HepG2 (cell line): ENCODE results near the gene HERC5. TPM values are rescaled to one million over a fixed set of nuclear protein-coding genes. Genes with fewer than 3 reads are reported as not detected.

Experiments
- ATAC-seq: fragments of 200-7000 bp; cut with Tn5 transposase; 3 replicates; pipeline ENCODE4 v1.9.1; 2020; ENCODE audit warnings: mild to moderate bottlenecking, moderate library complexity
- BruUV-seq: library from RNA; stranded (reverse); fragments of 400-500 nt; replicated peaks from 2 replicates; lab custom pipeline; 2021; lab: Mats Ljungman, UMichigan
- CTCF ChIA-PET: fragments of 300-600 bp; formaldehyde crosslinking; extraction: SDS; loops from one replicate; lab custom pipeline; 2021; ENCODE audit warnings: low total read pairs, inconsistent platforms, low intra/inter-chr PET ratio; lab: Yijun Ruan, JAX
- POLR2A ChIA-PET: fragments of 350-600 bp; sonication (Branson Sonifier 250); formaldehyde crosslinking; loops from one replicate; lab custom pipeline; 2020; ENCODE audit warnings: antibody characterized with exemption, inconsistent platforms; lab: Yijun Ruan, JAX
- DNase-seq: peaks from one replicate; pipeline ENCODE4 v3.0.0-alpha.2; 2015; ENCODE audit warnings: low spot score
- FAIRE-seq: peaks from 3 replicates; lab custom pipeline; 2011; peaks lifted over from hg19 to GRCh38; lab: Jason Lieb, UNC
- H2AFZ ChIP-seq: one replicate; pipeline ENCODE4 v1.6.1; 2011; ENCODE audit warnings: low read length, inconsistent platforms
- H3K27ac ChIP-seq: fragments of 300-600 bp; 3 replicates; pipeline ENCODE4 v1.8.0; 2011; ENCODE audit warnings: mixed run types, mild to moderate bottlenecking, mixed read lengths, low read length, inconsistent platforms; ENCODE audit not compliant: insufficient read depth; ENCODE audit errors: extremely low read length
- H3K27me3 ChIP-seq, 2 experiments: fragments of 200-600 bp in 1 of 2; 2 replicates in 1 of 2; 3 replicates in 1 of 2; pipeline versions ENCODE4 v1.6.0 to v1.8.0; 2011; ENCODE audit warnings: low read length in 2 of 2, mild to moderate bottlenecking in 2 of 2, moderate library complexity in 2 of 2, inconsistent platforms in 1 of 2; ENCODE audit not compliant: insufficient read depth in 2 of 2, control insufficient read depth in 1 of 2
- H3K36me3 ChIP-seq, 2 experiments: fragments of 200-600 bp in 1 of 2; replicated peaks in 1 of 2; 2 replicates in 1 of 2; 3 replicates in 1 of 2; pipeline versions ENCODE4 v1.5.1 to v1.8.0; 2011; ENCODE audit warnings: low read length in 2 of 2, inconsistent platforms in 1 of 2; ENCODE audit not compliant: insufficient read depth in 2 of 2, control insufficient read depth in 1 of 2
- H3K4me1 ChIP-seq: 2 replicates; pipeline ENCODE4 v1.5.1; 2012; ENCODE audit warnings: low read length, inconsistent platforms; ENCODE audit not compliant: insufficient read depth
- H3K4me2 ChIP-seq: 2 replicates; pipeline ENCODE4 v1.6.0; 2011; ENCODE audit warnings: low read depth, low read length, inconsistent platforms
- H3K4me3 ChIP-seq, 3 experiments: fragments of 200-600 bp in 1 of 3; sonication (generic), shearing (Covaris generic) in 1 of 3; replicated peaks in 1 of 3; 2 replicates each; pipeline ENCODE4 v1.5.1; 2011 to 2016; ENCODE audit warnings: low read length in 3 of 3, inconsistent platforms in 2 of 3, low read depth in 2 of 3, mild to moderate bottlenecking in 2 of 3, control low read depth in 1 of 3, mixed read lengths in 1 of 3; ENCODE audit not compliant: insufficient read depth in 1 of 3
- H3K79me2 ChIP-seq: one replicate; pipeline ENCODE4 v1.6.1; 2011; ENCODE audit warnings: low read length, inconsistent platforms; ENCODE audit not compliant: insufficient read depth
- H3K9ac ChIP-seq: 2 replicates; pipeline ENCODE4 v1.6.0; 2011; ENCODE audit warnings: mild to moderate bottlenecking, low read depth, low read length, inconsistent platforms; ENCODE audit not compliant: insufficient read depth
- H3K9me3 ChIP-seq: 2 replicates; pipeline ENCODE4 v1.5.1; 2012; ENCODE audit warnings: mild to moderate bottlenecking, low read length
- H4K20me1 ChIP-seq: 2 replicates; pipeline ENCODE4 v1.6.0; 2011; ENCODE audit warnings: inconsistent platforms, mild to moderate bottlenecking, low read length, moderate library complexity; ENCODE audit not compliant: insufficient read depth
- CBX2 ChIP-seq, 2 experiments: fragments of 200-600 bp in 1 of 2; sonication (generic); formaldehyde crosslinking in 1 of 2; IDR thresholded peaks; 2 replicates each; pipeline versions ENCODE4 v1.7.0 to v1.8.1; 2018 to 2022; ENCODE audit warnings: low read depth in 2 of 2, low read length in 1 of 2, mild to moderate bottlenecking in 1 of 2, missing genetic modification reagents in 1 of 2
- HDAC2 ChIP-seq: sonication (generic); formaldehyde crosslinking; IDR thresholded peaks from 2 replicates; pipeline ENCODE4 v1.4.0; 2020; ENCODE audit warnings: missing genetic modification reagents
- TAF1 ChIP-seq: sonication (generic); formaldehyde crosslinking; IDR thresholded peaks from 2 replicates; pipeline ENCODE4 v1.4.0; 2020; ENCODE audit warnings: missing genetic modification reagents
- TEAD2 ChIP-seq: sonication (generic); formaldehyde crosslinking; IDR thresholded peaks from 2 replicates; pipeline ENCODE4 v1.9.0; 2021; ENCODE audit warnings: missing genetic modification reagents
- ZNF263 ChIP-seq: sonication (generic); formaldehyde crosslinking; IDR thresholded peaks from 2 replicates; pipeline ENCODE4 v1.4.0; 2020; ENCODE audit warnings: missing genetic modification reagents
- ZNF460 ChIP-seq: sonication (generic); formaldehyde crosslinking; IDR thresholded peaks from 2 replicates; pipeline ENCODE4 v1.5.1; 2020; ENCODE audit warnings: missing genetic modification reagents, mild to moderate bottlenecking, borderline replicate concordance
- ZNF484 ChIP-seq: sonication (generic); formaldehyde crosslinking; IDR thresholded peaks from 2 replicates; pipeline ENCODE4 v1.5.1; 2020; ENCODE audit warnings: mild to moderate bottlenecking, low read depth, missing genetic modification reagents, borderline replicate concordance
- ZNF563 ChIP-seq: sonication (generic); formaldehyde crosslinking; IDR thresholded peaks from 2 replicates; pipeline ENCODE4 v1.8.0; 2022; ENCODE audit warnings: mild to moderate bottlenecking, moderate library complexity, missing genetic modification reagents
- WGBS: methylation state at CpG from one replicate; pipeline ENCODE4 v1.1.6; 2017; ENCODE audit warnings: low lambda C conversion rate; 5-methylcytosine and 5-hydroxymethylcytosine counted together
- in situ Hi-C: cut with HindIII; loops from 2 replicates; pipeline ENCODE4 v1.10.0; 2017; ENCODE audit warnings: low pct_unique_long_range_greater_than_20kb; ENCODE audit not compliant: extremely low pct_ligation_motif_present
- intact Hi-C: fragments of 100-400 bp; cut with micrococcal nuclease; formaldehyde crosslinking; loops from one replicate; pipeline ENCODE4 v1.10.0; 2022; ENCODE audit not compliant: unreplicated experiment
- polyA plus RNA-seq, 8 experiments: library from polyadenylated mRNA; depleted of rRNA in 3 of 8; stranded (reverse) in 7 of 8; unstranded in 1 of 8; fragments of >200 nt; fragmentation: Illumina TruSeq in 4 of 8; extraction: Trizol in 4 of 8; gene quantifications; 2 replicates each; pipeline versions ENCODE4 v1.2.1 to v1.2.3, GENCODE V29; 2011 to 2016; ENCODE audit warnings: low read depth in 4 of 8, missing spikeins in 1 of 8, mixed read lengths in 1 of 8; ENCODE audit not compliant: insufficient read depth in 1 of 8
- total RNA-seq, 5 experiments: library from RNA; depleted of rRNA; stranded (reverse); fragments of >200 nt; fragmentation: Illumina TruSeq; extraction: Trizol; gene quantifications; 2 replicates each; pipeline ENCODE4 v1.2.3, GENCODE V29; 2016; ENCODE audit warnings: low read depth in 1 of 5
- TF ChIP-seq, protein P1 (sequence below): sonication (generic); formaldehyde crosslinking; IDR thresholded peaks from 2 replicates; pipeline ENCODE4 v1.5.1; 2020; ENCODE audit warnings: mild to moderate bottlenecking, missing genetic modification reagents, borderline replicate concordance
- TF ChIP-seq, protein P2 (sequence below): sonication (generic); formaldehyde crosslinking; IDR thresholded peaks from 2 replicates; pipeline ENCODE4 v1.8.1; 2022; ENCODE audit warnings: mild to moderate bottlenecking, missing genetic modification reagents
- TF ChIP-seq, protein P3 (sequence below): sonication (generic); formaldehyde crosslinking; IDR thresholded peaks from 2 replicates; pipeline ENCODE4 v1.8.1; 2023; ENCODE audit warnings: mild to moderate bottlenecking, missing genetic modification reagents
- TF ChIP-seq, protein P4 (sequence below): sonication (generic); formaldehyde crosslinking; IDR thresholded peaks from 2 replicates; pipeline ENCODE4 v1.8.1; 2023; ENCODE audit warnings: missing genetic modification reagents, inconsistent platforms, borderline replicate concordance
- TF ChIP-seq, protein P5 (sequence below): sonication (generic); formaldehyde crosslinking; IDR thresholded peaks from 2 replicates; pipeline ENCODE4 v1.5.0; 2020; ENCODE audit warnings: mild to moderate bottlenecking, missing genetic modification reagents
- TF ChIP-seq, protein P6 (sequence below): sonication (generic); formaldehyde crosslinking; conservative IDR thresholded peaks from 2 replicates; pipeline ENCODE4 v1.8.0; 2022; ENCODE audit warnings: missing genetic modification reagents

The HERC5 gene
- total and polyA plus RNA-seq, 2 of the 13 experiments (the other 11 are each of a cell fraction or from before 2014, with no cell fraction given): 0.13 to 0.33 TPM

DNA sequence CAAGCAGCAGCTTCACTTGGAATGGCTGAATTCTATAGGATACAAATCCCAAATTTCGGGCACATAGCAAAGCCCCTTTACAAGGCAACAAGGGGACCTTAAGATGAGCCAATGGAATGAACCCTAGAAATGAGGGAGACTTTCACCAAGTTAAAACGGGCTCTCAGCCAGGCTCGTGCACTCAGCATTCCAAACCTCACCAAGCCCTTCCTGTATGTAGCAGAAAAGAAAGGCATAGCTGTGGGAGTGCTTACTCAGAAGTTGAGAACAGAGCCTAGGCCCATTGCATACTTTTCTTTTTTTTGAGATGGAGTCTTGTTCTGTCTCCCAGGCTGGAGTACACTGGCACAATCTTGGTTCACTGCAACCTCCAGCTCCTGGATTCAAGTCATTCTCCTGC, 10.8 kb upstream of the HERC5 start:
- ChIA-PET POLR2A (no interaction called here), CTCF (no interaction called here)
- in situ Hi-C loops (no loop called here), intact Hi-C loops (no loop called here)
- H3K4me1 ChIP-seq: no peaks in the 10 kb centered on the region
- no peak overlapping the region for H3K9ac ChIP-seq
- ATAC-seq (no peak), DNase-seq (no peak), FAIRE-seq (no peak)
- no peaks in the 10 kb centered on the region for H4K20me1 ChIP-seq
- WGBS: 0% methylated on average over 3 of the region's 3 CpGs
- no peak overlapping the region for H3K27ac ChIP-seq
- H3K79me2 ChIP-seq: no peaks in the 10 kb centered on the region
- H2AFZ ChIP-seq: no peak overlapping the region
- no peaks in the 10 kb centered on the region for H3K9me3 ChIP-seq
- BruUV-seq: no TSS peak
- no peak overlapping the region for H3K4me2 ChIP-seq
- H3K36me3 ChIP-seq: no peaks in the 10 kb centered on the region
- no peak overlapping the region for H3K4me3 ChIP-seq
- no peaks in the 10 kb centered on the region for H3K27me3 ChIP-seq
- TF ChIP-seq, protein P1, sequence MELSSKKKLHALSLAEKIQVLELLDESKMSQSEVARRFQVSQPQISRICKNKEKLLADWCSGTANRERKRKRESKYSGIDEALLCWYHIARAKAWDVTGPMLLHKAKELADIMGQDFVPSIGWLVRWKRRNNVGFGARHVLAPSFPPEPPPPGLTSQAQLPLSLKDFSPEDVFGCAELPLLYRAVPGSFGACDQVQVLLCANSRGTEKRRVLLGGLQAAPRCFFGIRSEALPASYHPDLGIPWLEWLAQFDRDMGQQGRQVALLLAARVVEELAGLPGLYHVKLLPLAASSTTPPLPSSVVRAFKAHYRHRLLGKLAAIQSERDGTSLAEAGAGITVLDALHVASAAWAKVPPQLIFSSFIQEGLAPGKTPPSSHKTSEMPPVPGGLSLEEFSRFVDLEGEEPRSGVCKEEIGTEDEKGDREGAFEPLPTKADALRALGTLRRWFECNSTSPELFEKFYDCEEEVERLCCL (CRISPR knock-in tag): no peak
- no peak for TF ChIP-seq ZNF263 (CRISPR knock-in tag)
- TF ChIP-seq TAF1: no peak
- no peak for TF ChIP-seq ZNF563 (CRISPR knock-in tag)
- no peak for TF ChIP-seq ZNF460 (CRISPR knock-in tag)
- TF ChIP-seq, protein P2, sequence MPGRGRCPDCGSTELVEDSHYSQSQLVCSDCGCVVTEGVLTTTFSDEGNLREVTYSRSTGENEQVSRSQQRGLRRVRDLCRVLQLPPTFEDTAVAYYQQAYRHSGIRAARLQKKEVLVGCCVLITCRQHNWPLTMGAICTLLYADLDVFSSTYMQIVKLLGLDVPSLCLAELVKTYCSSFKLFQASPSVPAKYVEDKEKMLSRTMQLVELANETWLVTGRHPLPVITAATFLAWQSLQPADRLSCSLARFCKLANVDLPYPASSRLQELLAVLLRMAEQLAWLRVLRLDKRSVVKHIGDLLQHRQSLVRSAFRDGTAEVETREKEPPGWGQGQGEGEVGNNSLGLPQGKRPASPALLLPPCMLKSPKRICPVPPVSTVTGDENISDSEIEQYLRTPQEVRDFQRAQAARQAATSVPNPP: no peak
- no peak for TF ChIP-seq HDAC2 (CRISPR knock-in tag)
- TF ChIP-seq, protein P3, sequence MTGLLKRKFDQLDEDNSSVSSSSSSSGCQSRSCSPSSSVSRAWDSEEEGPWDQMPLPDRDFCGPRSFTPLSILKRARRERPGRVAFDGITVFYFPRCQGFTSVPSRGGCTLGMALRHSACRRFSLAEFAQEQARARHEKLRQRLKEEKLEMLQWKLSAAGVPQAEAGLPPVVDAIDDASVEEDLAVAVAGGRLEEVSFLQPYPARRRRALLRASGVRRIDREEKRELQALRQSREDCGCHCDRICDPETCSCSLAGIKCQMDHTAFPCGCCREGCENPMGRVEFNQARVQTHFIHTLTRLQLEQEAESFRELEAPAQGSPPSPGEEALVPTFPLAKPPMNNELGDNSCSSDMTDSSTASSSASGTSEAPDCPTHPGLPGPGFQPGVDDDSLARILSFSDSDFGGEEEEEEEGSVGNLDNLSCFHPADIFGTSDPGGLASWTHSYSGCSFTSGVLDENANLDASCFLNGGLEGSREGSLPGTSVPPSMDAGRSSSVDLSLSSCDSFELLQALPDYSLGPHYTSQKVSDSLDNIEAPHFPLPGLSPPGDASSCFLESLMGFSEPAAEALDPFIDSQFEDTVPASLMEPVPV (CRISPR knock-in tag): no peak
- TF ChIP-seq, protein P4, sequence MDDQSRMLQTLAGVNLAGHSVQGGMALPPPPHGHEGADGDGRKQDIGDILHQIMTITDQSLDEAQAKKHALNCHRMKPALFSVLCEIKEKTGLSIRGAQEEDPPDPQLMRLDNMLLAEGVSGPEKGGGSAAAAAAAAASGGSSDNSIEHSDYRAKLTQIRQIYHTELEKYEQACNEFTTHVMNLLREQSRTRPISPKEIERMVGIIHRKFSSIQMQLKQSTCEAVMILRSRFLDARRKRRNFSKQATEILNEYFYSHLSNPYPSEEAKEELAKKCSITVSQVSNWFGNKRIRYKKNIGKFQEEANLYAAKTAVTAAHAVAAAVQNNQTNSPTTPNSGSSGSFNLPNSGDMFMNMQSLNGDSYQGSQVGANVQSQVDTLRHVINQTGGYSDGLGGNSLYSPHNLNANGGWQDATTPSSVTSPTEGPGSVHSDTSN (CRISPR knock-in tag): no peak
- TF ChIP-seq TEAD2 (CRISPR knock-in tag): no peak
- TF ChIP-seq, protein P5, sequence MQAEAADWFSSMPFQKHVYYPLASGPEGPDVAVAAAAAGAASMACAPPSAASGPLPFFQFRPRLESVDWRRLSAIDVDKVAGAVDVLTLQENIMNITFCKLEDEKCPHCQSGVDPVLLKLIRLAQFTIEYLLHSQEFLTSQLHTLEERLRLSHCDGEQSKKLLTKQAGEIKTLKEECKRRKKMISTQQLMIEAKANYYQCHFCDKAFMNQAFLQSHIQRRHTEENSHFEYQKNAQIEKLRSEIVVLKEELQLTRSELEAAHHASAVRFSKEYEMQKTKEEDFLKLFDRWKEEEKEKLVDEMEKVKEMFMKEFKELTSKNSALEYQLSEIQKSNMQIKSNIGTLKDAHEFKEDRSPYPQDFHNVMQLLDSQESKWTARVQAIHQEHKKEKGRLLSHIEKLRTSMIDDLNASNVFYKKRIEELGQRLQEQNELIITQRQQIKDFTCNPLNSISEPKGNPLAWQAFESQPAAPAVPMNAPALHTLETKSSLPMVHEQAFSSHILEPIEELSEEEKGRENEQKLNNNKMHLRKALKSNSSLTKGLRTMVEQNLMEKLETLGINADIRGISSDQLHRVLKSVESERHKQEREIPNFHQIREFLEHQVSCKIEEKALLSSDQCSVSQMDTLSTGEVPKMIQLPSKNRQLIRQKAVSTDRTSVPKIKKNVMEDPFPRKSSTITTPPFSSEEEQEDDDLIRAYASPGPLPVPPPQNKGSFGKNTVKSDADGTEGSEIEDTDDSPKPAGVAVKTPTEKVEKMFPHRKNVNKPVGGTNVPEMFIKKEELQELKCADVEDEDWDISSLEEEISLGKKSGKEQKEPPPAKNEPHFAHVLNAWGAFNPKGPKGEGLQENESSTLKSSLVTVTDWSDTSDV (CRISPR knock-in tag): no peak
- TF ChIP-seq ZNF484 (CRISPR knock-in tag): no peak
- TF ChIP-seq, protein P6, sequence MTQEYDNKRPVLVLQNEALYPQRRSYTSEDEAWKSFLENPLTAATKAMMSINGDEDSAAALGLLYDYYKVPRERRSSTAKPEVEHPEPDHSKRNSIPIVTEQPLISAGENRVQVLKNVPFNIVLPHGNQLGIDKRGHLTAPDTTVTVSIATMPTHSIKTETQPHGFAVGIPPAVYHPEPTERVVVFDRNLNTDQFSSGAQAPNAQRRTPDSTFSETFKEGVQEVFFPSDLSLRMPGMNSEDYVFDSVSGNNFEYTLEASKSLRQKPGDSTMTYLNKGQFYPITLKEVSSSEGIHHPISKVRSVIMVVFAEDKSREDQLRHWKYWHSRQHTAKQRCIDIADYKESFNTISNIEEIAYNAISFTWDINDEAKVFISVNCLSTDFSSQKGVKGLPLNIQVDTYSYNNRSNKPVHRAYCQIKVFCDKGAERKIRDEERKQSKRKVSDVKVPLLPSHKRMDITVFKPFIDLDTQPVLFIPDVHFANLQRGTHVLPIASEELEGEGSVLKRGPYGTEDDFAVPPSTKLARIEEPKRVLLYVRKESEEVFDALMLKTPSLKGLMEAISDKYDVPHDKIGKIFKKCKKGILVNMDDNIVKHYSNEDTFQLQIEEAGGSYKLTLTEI (CRISPR knock-in tag): no peak
- no peak for TF ChIP-seq CBX2 (IDR thresholded peaks at IDR 0.05; ENCODE audit: low read depth, low read length)
- TF ChIP-seq CBX2 (CRISPR knock-in tag; IDR thresholded peaks at IDR 0.05; ENCODE audit: low read depth): no peak
